Measurements from ENCODE around the gene MACROD2. TPM values are rescaled to one million over a fixed set of nuclear protein-coding genes. Genes with fewer than 3 reads are reported as not detected.

MACROD2 gene
- polyA plus RNA-seq, 1 donor (not counting 4 experiments of a cell fraction or from before 2014, with no cell fraction given): 0.71 TPM

DNA sequence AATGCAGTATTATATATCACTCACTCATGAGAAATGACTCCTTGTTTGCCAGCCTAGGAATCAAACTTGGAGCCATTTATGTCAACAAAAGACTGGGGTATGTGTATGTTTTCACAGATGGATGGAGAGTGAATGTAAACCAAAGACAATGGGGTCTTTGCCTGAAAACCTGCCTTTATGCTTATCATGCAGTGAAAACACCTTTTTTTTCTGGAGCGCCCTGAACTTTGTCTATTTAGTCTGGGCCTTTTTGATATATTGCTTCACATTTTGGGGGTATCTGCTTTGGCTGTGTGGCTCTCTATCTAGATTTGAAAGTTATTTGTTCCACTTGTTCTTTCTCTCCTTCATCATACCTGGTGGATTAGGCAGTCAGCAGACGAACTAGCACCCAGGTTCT, 1190.6 kb downstream of the MACROD2 start:
- Histone ChIP-seq H3K4me1 (ENCODE audit: control insufficient read depth, extremely low read depth, insufficient read depth, low read length) (no peaks in the 10 kb centered on the region), H4K20me1 (ENCODE audit: control insufficient read depth, extremely low read depth, insufficient read depth, low read length) (no peaks in the 10 kb centered on the region), H3K4me2 (ENCODE audit: control insufficient read depth, extremely low read depth, insufficient read depth, low read depth, low read length) (no peak overlapping the region), H3K9me1 (ENCODE audit: control insufficient read depth, extremely low read depth, insufficient read depth, low read length) (no peaks in the 10 kb centered on the region), H3K4me3 (ENCODE audit: control insufficient read depth in 2 of 3, extremely low read depth in 1 of 3, insufficient read depth in 2 of 3, low read depth in 1 of 3, low read length in 3 of 3) (no peak overlapping the region), H3K79me2 (ENCODE audit: control insufficient read depth, insufficient read depth, low read length) (no peaks in the 10 kb centered on the region), H2AFZ (ENCODE audit: control insufficient read depth, low read length) (no peak overlapping the region), H3K27me3 (ENCODE audit: control insufficient read depth, extremely low read depth, insufficient read depth, low read length) (no peaks in the 10 kb centered on the region), H3K9me3 (ENCODE audit: control insufficient read depth, low read depth, low read length) (no peaks in the 10 kb centered on the region), H3K36me3 (ENCODE audit: control insufficient read depth in 2 of 2, extremely low read depth in 1 of 2, insufficient read depth in 2 of 2, low read length in 2 of 2) (no peaks in the 10 kb centered on the region), H3K9ac (ENCODE audit: control insufficient read depth, extremely low read depth, insufficient read depth, low read length) (no peak overlapping the region), H3K27ac (ENCODE audit: control insufficient read depth, insufficient read depth, low read length) (no peak overlapping the region)
- no peak for DNase-seq (ENCODE audit: low read depth, low spot score)
- no peak for FAIRE-seq
- dilution Hi-C loops (cut with MboI; ENCODE audit: extremely low pct_ligation_motif_present, low sequenced_read_pairs): no loop called here
- TF ChIP-seq, protein P1, sequence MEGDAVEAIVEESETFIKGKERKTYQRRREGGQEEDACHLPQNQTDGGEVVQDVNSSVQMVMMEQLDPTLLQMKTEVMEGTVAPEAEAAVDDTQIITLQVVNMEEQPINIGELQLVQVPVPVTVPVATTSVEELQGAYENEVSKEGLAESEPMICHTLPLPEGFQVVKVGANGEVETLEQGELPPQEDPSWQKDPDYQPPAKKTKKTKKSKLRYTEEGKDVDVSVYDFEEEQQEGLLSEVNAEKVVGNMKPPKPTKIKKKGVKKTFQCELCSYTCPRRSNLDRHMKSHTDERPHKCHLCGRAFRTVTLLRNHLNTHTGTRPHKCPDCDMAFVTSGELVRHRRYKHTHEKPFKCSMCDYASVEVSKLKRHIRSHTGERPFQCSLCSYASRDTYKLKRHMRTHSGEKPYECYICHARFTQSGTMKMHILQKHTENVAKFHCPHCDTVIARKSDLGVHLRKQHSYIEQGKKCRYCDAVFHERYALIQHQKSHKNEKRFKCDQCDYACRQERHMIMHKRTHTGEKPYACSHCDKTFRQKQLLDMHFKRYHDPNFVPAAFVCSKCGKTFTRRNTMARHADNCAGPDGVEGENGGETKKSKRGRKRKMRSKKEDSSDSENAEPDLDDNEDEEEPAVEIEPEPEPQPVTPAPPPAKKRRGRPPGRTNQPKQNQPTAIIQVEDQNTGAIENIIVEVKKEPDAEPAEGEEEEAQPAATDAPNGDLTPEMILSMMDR (optimal IDR thresholded peaks at IDR 0.05 in 1 of 3, IDR thresholded peaks at IDR 0.05 in 1 of 3, conservative IDR thresholded peaks at IDR 0.05 in 1 of 3; ENCODE audit: extremely low read depth in 1 of 3, insufficient read depth in 2 of 3, low read length in 3 of 3): no peak
- TF ChIP-seq EZH2 (IDR thresholded peaks at IDR 0.05; ENCODE audit: low read length): no peak

DNA sequence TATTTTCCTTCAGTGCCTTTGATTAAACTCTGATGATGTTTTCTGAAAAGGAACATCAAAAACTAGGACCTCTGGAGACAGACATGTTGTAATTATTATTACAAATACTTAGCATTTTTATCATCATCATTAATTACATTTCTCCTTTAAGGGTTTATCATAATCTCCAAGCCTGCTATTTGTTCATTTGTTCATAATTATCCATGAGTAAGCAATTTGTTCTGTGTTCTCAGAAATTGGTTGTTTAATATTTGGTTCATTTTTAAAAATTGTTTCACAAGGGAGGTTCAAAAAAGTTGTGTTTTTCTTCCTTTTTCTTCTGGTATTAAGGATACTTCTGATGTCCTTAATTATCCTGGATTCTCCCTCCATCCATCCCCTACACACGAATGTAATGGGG, 1192.3 kb downstream of the MACROD2 start:
- Histone ChIP-seq H3K4me2 (ENCODE audit: control insufficient read depth, extremely low read depth, insufficient read depth, low read depth, low read length) (no peak overlapping the region), H3K9me3 (ENCODE audit: control insufficient read depth, low read depth, low read length) (no peaks in the 10 kb centered on the region), H3K79me2 (ENCODE audit: control insufficient read depth, insufficient read depth, low read length) (no peaks in the 10 kb centered on the region), H3K27ac (ENCODE audit: control insufficient read depth, insufficient read depth, low read length) (no peak overlapping the region), H3K4me3 (ENCODE audit: control insufficient read depth in 2 of 3, extremely low read depth in 1 of 3, insufficient read depth in 2 of 3, low read depth in 1 of 3, low read length in 3 of 3) (no peak overlapping the region), H3K27me3 (ENCODE audit: control insufficient read depth, extremely low read depth, insufficient read depth, low read length) (no peaks in the 10 kb centered on the region), H3K4me1 (ENCODE audit: control insufficient read depth, extremely low read depth, insufficient read depth, low read length) (no peaks in the 10 kb centered on the region), H3K9me1 (ENCODE audit: control insufficient read depth, extremely low read depth, insufficient read depth, low read length) (no peaks in the 10 kb centered on the region), H2AFZ (ENCODE audit: control insufficient read depth, low read length) (no peak overlapping the region), H4K20me1 (ENCODE audit: control insufficient read depth, extremely low read depth, insufficient read depth, low read length) (no peaks in the 10 kb centered on the region), H3K9ac (ENCODE audit: control insufficient read depth, extremely low read depth, insufficient read depth, low read length) (no peak overlapping the region), H3K36me3 (ENCODE audit: control insufficient read depth in 2 of 2, extremely low read depth in 1 of 2, insufficient read depth in 2 of 2, low read length in 2 of 2) (no peaks in the 10 kb centered on the region)
- dilution Hi-C loops (cut with MboI; ENCODE audit: extremely low pct_ligation_motif_present, low sequenced_read_pairs): no loop called here
- FAIRE-seq: no peak
- DNase-seq (ENCODE audit: low read depth, low spot score): no peak
- TF ChIP-seq, protein P1 (optimal IDR thresholded peaks at IDR 0.05 in 1 of 3, IDR thresholded peaks at IDR 0.05 in 1 of 3, conservative IDR thresholded peaks at IDR 0.05 in 1 of 3; ENCODE audit: extremely low read depth in 1 of 3, insufficient read depth in 2 of 3, low read length in 3 of 3): no peak
- no peak for TF ChIP-seq EZH2 (IDR thresholded peaks at IDR 0.05; ENCODE audit: low read length)
